Measurements from ENCODE around the gene TSC22D1.

Gene TSC22D1

GRCh38 chr13:44591316-44591715 lies 15.2 kb upstream of the TSC22D1 start:
- in situ Hi-C loops (cut with HindIII; ENCODE audit: low sequenced_read_pairs) = no loop called here
- TF ChIP-seq CTCF (IDR thresholded peaks at IDR 0.05; ENCODE audit: low read depth, low read length, missing control alignments) = no peak
- no peak for DNase-seq (ENCODE audit: low read depth)
- no peak overlapping the region for H3K4me3 ChIP-seq (ENCODE audit: low read depth, low read length)

GRCh38 chr13:44583137-44583536 lies 7.0 kb upstream of the TSC22D1 start:
- no peak for DNase-seq (ENCODE audit: low read depth)
- in situ Hi-C loops (cut with HindIII; ENCODE audit: low sequenced_read_pairs) = no loop called here
- H3K4me3 ChIP-seq (ENCODE audit: low read depth, low read length) = no peak overlapping the region
- TF ChIP-seq CTCF (IDR thresholded peaks at IDR 0.05; ENCODE audit: low read depth, low read length, missing control alignments) = no peak

- peak overlapping the region; percentile 86 for H3K4me3 ChIP-seq (ENCODE audit: low read depth, low read length)
- no peak for DNase-seq (ENCODE audit: low read depth)
- no peak for TF ChIP-seq CTCF (IDR thresholded peaks at IDR 0.05; ENCODE audit: low read depth, low read length, missing control alignments)
- in situ Hi-C loops (cut with HindIII; ENCODE audit: low sequenced_read_pairs) = loop anchor here (10.0 kb wide), 1 partner anchor 137 kb away; no protein-coding TSS in a partner anchor
Measured at GRCh38 chr13:44578067-44578400, 1.9 kb upstream of the TSC22D1 start.

GRCh38 chr13:44577236-44578066 lies 1.3 kb upstream of the TSC22D1 start:
- peak; percentile 93 for DNase-seq (ENCODE audit: low read depth)
- in situ Hi-C loops (cut with HindIII; ENCODE audit: low sequenced_read_pairs) = loop anchor here (10.0 kb wide), 1 partner anchor 137 kb away; no protein-coding TSS in a partner anchor
- no peak for TF ChIP-seq CTCF (IDR thresholded peaks at IDR 0.05; ENCODE audit: low read depth, low read length, missing control alignments)
- peak overlapping the region; percentile 86 for H3K4me3 ChIP-seq (ENCODE audit: low read depth, low read length)

GRCh38 chr13:44576351-44577235 lies 463 bp upstream of the TSC22D1 start:
- in situ Hi-C loops (cut with HindIII; ENCODE audit: low sequenced_read_pairs) = loop anchor here (10.0 kb wide), 1 partner anchor 138 kb away; no protein-coding TSS in a partner anchor
- TF ChIP-seq CTCF (IDR thresholded peaks at IDR 0.05; ENCODE audit: low read depth, low read length, missing control alignments) = no peak
- DNase-seq (ENCODE audit: low read depth) = no peak
- peak overlapping the region; percentile 86 for H3K4me3 ChIP-seq (ENCODE audit: low read depth, low read length)

GRCh38 chr13:44575035-44575434 lies 1.1 kb downstream of the TSC22D1 start:
- DNase-seq (ENCODE audit: low read depth) = no peak
- TF ChIP-seq CTCF (IDR thresholded peaks at IDR 0.05; ENCODE audit: low read depth, low read length, missing control alignments) = no peak
- in situ Hi-C loops (cut with HindIII; ENCODE audit: low sequenced_read_pairs) = loop anchor here (10.0 kb wide), 1 partner anchor 140 kb away; no protein-coding TSS in a partner anchor
- H3K4me3 ChIP-seq (ENCODE audit: low read depth, low read length) = peak overlapping the region; percentile 86

Measured in astrocyte of the cerebellum (primary cell).